ENCODE data around the gene ELFN1. TPM values are rescaled to one million over a fixed set of nuclear protein-coding genes. Genes with fewer than 3 reads are reported as not detected.

The ELFN1 gene
- total RNA-seq, 1 donor from 2014 or later: 0.62 TPM

DNA sequence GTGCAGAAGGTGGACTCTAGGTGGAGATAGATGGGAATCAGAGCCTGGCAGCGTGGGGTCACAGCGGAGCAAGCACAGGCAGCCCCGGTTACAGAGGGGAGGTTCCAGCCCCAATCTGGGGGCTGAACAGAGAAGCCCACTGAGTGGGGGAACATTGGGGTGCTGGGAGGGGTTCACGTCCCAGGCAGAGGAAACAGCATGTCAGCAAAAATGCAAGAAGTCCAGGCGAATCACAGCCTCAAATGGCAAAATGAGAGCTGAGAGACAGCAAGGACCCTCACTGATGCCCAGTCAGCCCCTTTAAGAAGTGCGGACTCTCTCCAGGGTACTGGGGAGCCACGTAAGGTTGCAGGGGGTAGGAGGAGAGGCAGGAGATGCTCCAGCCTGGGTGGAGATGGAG lies 62.0 kb downstream of the ELFN1 start:
- no peak for DNase-seq (ENCODE audit: extremely low spot score, unreplicated experiment)
- Mint-ChIP-seq H3K36me3 (ENCODE audit: unreplicated experiment) (no peaks in the 10 kb centered on the region), H3K27me3 (ENCODE audit: unreplicated experiment) (peaks cover 12% of the 10 kb centered on the region), H3K4me1 (ENCODE audit: unreplicated experiment) (no peaks in the 10 kb centered on the region), H3K4me3 (ENCODE audit: unreplicated experiment) (no peak overlapping the region), H3K9me3 (ENCODE audit: unreplicated experiment) (no peaks in the 10 kb centered on the region), H3K27ac (ENCODE audit: unreplicated experiment) (no peak overlapping the region)
- TF ChIP-seq, protein P1, sequence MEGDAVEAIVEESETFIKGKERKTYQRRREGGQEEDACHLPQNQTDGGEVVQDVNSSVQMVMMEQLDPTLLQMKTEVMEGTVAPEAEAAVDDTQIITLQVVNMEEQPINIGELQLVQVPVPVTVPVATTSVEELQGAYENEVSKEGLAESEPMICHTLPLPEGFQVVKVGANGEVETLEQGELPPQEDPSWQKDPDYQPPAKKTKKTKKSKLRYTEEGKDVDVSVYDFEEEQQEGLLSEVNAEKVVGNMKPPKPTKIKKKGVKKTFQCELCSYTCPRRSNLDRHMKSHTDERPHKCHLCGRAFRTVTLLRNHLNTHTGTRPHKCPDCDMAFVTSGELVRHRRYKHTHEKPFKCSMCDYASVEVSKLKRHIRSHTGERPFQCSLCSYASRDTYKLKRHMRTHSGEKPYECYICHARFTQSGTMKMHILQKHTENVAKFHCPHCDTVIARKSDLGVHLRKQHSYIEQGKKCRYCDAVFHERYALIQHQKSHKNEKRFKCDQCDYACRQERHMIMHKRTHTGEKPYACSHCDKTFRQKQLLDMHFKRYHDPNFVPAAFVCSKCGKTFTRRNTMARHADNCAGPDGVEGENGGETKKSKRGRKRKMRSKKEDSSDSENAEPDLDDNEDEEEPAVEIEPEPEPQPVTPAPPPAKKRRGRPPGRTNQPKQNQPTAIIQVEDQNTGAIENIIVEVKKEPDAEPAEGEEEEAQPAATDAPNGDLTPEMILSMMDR (IDR thresholded peaks at IDR 0.05): no peak

DNA sequence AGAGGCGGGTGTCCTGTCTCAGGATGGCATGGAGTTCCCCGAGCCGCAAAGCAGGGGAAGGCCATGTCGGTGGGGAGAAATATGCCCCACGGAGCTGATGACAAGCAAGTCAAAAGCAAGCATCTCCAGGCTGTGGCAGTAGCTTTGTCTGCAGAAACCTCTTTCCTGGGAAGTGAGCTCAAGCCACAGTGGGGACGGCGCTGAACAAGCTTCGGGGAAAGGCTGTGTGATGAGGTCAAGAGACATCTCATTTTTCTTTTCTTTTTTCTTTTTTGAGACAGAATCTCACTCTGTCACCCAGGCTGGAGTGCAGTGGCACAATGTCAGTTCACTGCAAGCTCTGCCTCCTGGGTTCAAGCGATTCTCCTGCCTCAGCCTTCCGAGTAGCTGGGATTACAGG lies 62.6 kb downstream of the ELFN1 start:
- TF ChIP-seq, protein P1 (IDR thresholded peaks at IDR 0.05): no peak
- no peak for DNase-seq (ENCODE audit: extremely low spot score, unreplicated experiment)
- Mint-ChIP-seq H3K27me3 (ENCODE audit: unreplicated experiment) (peaks cover 12% of the 10 kb centered on the region), H3K9me3 (ENCODE audit: unreplicated experiment) (no peaks in the 10 kb centered on the region), H3K4me1 (ENCODE audit: unreplicated experiment) (no peaks in the 10 kb centered on the region), H3K4me3 (ENCODE audit: unreplicated experiment) (no peak overlapping the region), H3K27ac (ENCODE audit: unreplicated experiment) (no peak overlapping the region), H3K36me3 (ENCODE audit: unreplicated experiment) (no peaks in the 10 kb centered on the region)

DNA sequence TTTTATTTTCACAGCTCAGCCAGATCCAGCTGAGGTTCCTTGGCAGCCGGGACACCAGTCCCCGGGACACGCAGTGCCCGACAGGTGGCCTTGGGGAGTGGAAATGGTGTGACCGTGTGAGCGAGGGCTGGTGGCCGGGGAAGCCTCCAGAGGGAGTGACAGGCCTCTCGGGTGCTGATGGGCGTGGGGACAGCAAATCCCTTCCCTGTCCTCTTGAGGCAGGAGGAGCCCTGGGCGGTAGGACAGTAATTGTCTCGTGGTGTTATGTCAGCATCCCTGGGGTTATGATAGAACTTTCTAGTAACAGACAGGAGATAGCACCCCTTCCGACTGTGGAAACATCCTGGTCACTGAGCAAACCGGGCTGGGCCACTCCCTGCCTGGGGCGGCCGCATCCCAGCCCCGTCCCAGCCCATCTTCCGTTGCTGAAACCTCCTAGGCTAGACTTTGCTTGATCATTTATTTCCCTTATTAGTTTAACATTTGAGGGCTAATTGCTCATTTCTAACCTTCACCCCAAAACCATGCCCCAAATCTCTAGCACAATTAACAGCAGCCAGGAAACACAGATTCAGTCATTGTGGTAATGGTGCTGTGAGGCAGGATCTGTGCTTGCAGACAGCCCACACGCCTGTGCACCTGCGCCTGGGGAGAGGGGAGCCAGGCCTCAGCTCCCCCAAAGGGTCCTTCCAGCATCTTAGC lies 63.3 kb downstream of the ELFN1 start:
- H3K4me3 Mint-ChIP-seq (ENCODE audit: unreplicated experiment): no peak overlapping the region
- no peaks in the 10 kb centered on the region for H3K9me3 Mint-ChIP-seq (ENCODE audit: unreplicated experiment)
- peaks cover 12% of the 10 kb centered on the region for H3K27me3 Mint-ChIP-seq (ENCODE audit: unreplicated experiment)
- TF ChIP-seq, protein P1 (IDR thresholded peaks at IDR 0.05): no peak
- H3K4me1 Mint-ChIP-seq (ENCODE audit: unreplicated experiment): no peaks in the 10 kb centered on the region
- no peak overlapping the region for H3K27ac Mint-ChIP-seq (ENCODE audit: unreplicated experiment)
- H3K36me3 Mint-ChIP-seq (ENCODE audit: unreplicated experiment): no peaks in the 10 kb centered on the region
- DNase-seq (ENCODE audit: extremely low spot score, unreplicated experiment): no peak

DNA sequence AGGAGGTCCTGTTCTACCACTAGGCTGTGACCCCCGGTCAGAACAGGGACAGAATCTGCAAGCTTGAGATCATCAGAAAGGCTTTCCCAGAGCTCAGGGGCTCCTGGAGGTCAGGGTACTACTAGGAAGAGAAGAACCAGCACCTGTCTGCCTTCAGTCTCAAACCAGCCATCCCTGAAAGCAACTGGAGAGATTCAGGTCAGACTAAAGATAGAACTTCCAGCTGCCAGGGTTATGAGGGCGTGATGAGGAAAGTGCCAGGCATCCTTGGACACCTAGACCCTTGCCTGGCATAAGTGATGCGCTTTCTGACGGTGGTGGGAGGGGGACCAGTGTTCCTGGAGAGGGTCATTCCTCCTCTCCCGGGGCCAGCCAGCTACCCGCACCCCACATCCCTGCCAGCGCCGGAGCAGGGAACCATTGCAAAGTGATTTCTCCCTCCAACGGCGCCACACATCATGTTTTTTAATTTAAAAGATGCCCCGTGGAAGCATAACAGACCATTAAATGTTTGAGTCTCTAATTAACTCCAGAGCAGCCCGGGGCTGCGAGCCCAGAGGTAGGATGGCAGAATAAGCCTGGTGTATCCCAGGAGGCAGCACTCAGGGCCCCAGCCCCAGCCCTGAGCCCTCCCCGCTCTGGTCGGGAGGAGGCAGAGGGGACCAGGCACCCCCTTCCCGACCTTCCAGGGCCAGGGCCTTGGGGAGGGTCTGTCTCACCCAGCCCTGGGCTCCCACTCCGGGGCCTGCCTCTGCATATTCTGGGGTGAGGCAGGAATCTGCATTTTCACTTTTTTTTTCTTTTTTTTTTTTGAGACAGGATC lies 64.0 kb downstream of the ELFN1 start:
- Mint-ChIP-seq H3K4me1 (ENCODE audit: unreplicated experiment) (no peaks in the 10 kb centered on the region), H3K36me3 (ENCODE audit: unreplicated experiment) (no peaks in the 10 kb centered on the region), H3K27ac (ENCODE audit: unreplicated experiment) (no peak overlapping the region), H3K9me3 (ENCODE audit: unreplicated experiment) (no peaks in the 10 kb centered on the region), H3K27me3 (ENCODE audit: unreplicated experiment) (peaks cover 12% of the 10 kb centered on the region), H3K4me3 (ENCODE audit: unreplicated experiment) (no peak overlapping the region)
- TF ChIP-seq, protein P1 (IDR thresholded peaks at IDR 0.05): no peak
- no peak for DNase-seq (ENCODE audit: extremely low spot score, unreplicated experiment)

DNA sequence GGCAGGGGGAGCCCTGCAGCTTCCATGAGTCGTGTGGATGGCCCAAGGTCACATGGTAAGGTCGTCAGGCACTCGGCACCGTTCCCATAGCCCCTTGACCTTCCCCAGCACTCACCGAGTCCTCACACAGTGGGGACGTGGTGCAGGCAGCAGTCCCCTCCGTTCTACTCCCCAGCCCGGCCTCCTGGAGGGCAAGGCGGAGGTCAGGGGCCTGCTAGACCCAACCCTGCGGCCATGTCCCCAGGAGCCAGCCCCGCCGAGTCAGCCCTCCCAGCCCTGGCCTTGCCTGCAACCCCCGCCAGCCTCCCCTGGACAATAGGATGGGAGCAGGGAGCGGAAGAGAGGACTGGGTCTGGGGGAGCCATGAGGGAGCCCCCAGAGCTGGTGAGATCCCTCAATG lies 65.2 kb downstream of the ELFN1 start:
- Mint-ChIP-seq H3K9me3 (ENCODE audit: unreplicated experiment) (no peaks in the 10 kb centered on the region), H3K4me3 (ENCODE audit: unreplicated experiment) (no peak overlapping the region), H3K4me1 (ENCODE audit: unreplicated experiment) (no peaks in the 10 kb centered on the region), H3K36me3 (ENCODE audit: unreplicated experiment) (no peaks in the 10 kb centered on the region), H3K27me3 (ENCODE audit: unreplicated experiment) (peaks cover 12% of the 10 kb centered on the region), H3K27ac (ENCODE audit: unreplicated experiment) (no peak overlapping the region)
- TF ChIP-seq, protein P1 (IDR thresholded peaks at IDR 0.05): no peak
- DNase-seq (ENCODE audit: extremely low spot score, unreplicated experiment): no peak

All from osteocyte (in vitro differentiated cells).